Neural progenitor cell (in vitro differentiated cells): Measurements from ENCODE around the gene FAM240B.

Source experiments
- EZH2 ChIP-seq: fragments of 200-600 bp; sonication (generic); IDR thresholded peaks from 2 replicates; pipeline ENCODE4 v1.6.1; 2017; ENCODE audit warnings: antibody characterized with exemption, mild to moderate bottlenecking, moderate library complexity
- TF ChIP-seq, protein P1 (sequence below): fragments of 200-600 bp; sonication (generic); IDR thresholded peaks from 2 replicates; pipeline ENCODE4 v1.5.1; 2017; ENCODE audit warnings: antibody characterized with exemption, mild to moderate bottlenecking

DNA sequence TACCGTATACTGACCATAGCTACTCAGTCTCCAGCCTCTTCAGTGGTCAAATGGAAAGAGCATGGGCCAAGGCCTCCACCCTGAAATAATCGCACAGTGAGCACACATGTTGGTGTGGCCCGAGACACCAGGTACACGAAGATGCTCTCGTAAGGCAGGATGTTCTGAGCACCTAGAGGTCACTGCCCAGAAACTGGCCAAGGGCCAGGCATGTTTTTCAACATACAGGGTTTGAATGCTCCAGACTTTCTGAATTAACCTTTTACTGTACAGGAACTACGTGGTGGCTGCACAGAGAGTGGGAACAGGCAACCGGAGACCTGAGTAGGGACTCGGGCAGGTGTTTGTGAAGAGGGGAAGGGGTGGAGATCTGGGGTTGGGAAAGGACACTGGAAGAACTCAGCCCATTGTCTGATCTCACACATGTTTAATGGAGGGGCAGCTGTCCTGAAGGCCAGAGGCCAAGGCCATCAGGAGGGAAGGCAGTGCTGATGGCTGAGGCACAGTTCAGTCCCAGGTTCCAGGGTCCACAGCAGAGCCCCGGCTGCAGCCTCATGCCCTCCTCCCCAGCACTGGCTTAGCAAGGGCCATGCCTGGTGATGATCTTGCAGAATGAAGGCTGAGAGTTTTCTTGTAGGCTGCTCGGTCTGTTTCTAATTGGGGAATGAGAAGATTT lies 51.0 kb downstream of the FAM240B start:
- TF ChIP-seq, protein P1, sequence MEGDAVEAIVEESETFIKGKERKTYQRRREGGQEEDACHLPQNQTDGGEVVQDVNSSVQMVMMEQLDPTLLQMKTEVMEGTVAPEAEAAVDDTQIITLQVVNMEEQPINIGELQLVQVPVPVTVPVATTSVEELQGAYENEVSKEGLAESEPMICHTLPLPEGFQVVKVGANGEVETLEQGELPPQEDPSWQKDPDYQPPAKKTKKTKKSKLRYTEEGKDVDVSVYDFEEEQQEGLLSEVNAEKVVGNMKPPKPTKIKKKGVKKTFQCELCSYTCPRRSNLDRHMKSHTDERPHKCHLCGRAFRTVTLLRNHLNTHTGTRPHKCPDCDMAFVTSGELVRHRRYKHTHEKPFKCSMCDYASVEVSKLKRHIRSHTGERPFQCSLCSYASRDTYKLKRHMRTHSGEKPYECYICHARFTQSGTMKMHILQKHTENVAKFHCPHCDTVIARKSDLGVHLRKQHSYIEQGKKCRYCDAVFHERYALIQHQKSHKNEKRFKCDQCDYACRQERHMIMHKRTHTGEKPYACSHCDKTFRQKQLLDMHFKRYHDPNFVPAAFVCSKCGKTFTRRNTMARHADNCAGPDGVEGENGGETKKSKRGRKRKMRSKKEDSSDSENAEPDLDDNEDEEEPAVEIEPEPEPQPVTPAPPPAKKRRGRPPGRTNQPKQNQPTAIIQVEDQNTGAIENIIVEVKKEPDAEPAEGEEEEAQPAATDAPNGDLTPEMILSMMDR = no peak
- no peak for TF ChIP-seq EZH2
